GM19043 (cell line): ENCODE results near the gene LMO1.

ENCODE experiments used
- ATAC-seq: cut with Tn5 transposase; IDR thresholded peaks from one replicate; pipeline ENCODE4 v1.9.1; 2021; ENCODE audit warnings: low read depth; ENCODE audit not compliant: unreplicated experiment

LMO1 gene

GRCh38 chr11:8266246-8267241 lies 2.9 kb upstream of the LMO1 start:
- ATAC-seq, result no peak

DNA sequence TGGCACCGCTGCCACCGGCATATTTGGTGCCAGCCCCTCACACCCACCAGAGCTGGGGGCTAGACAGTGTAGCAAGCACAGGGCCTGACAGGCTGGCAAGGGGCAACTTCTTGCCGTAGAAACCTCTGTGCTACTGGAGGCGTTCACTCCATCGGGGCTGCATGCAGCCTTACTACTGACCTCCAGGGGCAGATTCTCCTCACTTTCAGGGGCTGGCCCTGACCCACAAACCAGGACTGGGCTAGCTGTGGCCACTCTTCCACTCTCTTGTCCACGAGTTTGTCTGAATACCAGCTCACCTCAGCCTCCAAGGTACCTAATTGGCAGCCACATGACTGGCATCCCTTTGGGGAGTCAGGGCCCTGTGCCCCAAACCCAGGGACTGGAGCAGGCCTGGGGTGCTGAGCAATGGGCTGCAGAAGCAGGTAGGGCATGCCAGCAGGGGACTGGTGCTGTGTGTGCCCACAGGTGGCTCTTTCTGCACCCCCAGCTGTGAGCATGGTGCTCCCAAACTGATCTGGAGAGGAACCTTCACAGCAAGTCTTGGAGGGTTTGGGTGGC lies 2.1 kb upstream of the LMO1 start:
- ATAC-seq, result no peak

GRCh38 chr11:8263109-8263768 lies 439 bp downstream of the LMO1 start:
- ATAC-seq, result no peak

DNA sequence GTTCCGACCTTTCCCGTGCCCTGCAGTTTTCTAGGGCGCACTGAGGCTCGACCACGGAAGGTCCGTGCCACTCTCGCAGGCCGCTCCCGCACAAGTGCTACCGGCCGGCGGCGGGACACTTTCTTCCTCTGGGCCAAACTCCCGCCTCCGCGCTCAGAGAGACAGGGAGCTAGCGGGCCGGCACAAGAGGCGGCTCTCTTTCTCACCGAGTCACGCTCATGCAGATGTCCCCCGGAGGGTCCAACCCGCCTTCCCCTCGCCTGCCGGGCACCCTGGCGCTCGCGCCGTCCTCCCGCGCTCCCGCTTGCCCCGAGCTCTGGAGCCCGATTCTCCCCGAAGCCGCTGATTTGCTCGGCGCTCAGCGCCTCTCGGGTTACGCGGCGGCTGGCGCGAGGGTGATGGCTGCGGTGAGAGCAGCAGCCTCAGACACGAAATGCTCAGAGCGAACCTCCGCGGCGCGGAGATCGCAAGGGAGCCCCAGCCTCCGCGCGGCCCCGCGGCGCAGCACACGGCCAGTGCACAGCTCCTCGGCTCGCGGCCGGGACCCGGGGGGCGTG lies 1.0 kb downstream of the LMO1 start:
- ATAC-seq, result no peak

DNA sequence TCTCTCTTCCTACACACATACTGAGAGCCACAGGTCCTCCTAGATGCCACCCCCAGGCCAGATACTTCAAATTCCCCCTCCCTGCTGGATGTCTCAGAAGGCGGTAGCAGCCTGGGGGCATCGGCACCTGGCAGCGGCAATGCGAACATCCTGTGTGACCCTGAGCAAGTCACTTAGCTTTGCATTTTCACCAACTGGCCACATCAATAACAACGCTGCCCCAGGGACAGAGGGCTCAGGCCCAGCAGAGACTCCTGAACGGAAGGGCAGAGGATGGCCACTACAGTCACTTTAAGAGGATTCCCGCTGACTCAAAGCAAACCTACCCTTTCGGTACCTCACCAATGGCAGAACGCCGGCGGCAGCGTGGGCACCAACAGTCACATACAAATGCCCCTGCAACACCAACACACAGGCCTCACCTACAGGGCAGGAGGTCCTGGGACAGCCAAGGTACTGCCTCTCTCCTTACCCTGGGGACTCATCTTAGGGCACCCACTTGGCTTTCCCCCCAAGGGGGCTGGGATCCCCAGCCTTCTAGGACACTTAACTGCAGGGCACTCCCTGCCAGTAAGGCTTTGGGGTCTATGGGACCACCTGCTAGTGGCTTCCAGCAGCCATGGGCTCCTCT lies 1.6 kb downstream of the LMO1 start:
- no peak for ATAC-seq

DNA sequence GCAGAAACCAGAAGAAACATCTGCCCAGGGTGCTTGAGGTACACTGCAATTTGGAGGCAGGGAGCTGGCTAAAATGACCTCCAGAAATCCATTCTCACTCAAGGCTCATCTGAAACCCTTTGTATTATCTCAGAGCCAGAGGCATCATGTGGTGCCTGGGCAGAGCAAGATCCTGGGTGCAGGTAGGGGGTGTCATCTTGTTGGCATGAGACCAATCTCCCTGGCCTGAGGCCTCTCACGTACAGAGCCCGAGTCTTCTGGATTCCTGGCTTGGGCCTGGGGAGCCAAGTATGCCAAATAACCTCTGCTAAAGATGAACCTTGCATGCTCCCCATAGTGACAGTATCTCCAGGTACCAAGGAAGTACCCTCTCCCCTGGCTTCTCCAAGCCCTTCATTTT lies 2.4 kb downstream of the LMO1 start:
- no peak for ATAC-seq

DNA sequence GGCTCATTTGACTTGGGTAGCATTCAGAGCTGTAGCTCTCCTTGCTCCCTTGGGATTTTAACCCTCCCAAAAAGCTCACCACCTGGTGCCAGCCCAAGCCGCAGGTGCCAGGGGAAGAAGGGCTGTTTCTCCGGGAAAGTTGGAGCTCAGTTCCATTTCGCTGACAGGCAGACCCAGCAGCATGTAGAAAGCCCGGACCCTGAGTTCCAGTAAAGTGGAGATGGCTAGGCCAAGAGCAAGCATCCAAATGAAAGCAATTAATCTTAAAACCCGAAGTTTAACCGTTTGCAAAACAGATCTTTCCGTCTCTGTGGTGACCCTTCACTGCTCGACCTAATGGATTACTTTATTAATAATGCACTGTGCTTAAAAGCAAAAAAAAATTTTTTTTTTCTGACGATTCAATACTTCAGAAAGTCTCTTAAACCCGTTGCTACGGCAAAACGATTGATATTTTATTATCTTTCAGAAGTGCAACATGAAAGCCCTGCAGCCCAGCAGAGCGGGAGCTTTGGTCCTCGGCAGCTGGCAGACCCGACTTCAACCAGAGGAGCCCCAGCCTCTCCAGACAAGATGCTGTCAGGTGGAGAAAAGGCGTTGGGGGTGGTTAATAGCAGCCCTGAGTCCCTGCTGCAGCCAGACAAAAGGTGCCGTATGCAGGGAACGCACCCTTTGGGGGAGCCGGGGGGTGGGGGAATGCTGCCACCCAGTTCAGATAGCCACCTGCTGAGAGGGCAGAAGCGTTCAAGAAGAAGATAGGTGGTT lies 3.3 kb downstream of the LMO1 start:
- ATAC-seq, result no peak

DNA sequence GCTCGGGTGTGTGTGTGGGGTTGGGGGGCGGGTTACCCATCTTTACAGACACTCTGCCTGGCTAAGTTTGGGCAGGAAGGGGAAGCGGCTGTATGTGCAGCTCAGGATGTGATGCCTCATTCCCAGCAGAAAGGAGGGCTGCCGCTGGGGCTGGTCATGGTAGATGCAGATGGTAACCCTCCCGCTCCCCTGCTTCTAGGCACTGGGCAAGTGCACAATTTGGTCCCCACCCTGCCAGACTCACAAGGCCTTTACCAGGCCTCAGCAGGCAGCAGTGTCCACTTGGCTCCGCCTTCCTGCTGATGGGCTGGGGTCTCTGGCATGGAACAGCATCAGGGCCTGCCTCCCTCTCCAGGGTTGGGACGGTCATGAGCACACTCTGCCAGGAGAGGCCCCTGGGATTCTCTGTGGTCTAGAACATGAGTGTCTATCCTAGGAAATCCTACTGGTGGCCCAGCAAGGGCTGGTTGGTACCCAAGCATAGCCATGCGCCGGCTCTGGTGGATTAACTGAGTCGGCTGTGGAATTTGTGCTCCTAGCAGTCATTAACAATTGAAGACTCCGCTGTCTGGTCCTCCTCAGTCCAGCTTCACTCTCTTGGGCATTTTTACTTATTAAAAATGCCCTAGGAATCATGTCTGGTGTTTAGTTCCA lies 4.2 kb downstream of the LMO1 start:
- no peak for ATAC-seq

DNA sequence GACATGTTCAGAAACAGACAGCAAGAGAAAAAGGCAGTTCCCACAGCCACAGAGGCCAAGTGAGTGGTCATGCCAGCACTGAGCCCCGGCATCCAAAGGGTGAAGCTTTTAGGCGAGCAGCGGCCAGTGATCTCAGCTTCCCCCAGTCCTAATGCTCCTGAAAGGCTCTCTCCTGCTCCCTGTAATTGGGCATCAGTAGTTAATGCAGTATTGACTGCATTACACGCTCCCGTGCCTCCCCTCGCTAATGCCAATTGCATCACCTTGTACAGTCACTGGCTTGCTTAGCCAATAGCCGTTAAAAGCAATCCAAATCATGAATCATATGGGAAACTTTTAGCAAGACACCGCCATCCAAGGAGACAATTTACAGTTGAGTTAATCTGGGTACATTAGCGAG lies 4.9 kb downstream of the LMO1 start:
- ATAC-seq, result no peak

GRCh38 chr11:8258289-8258688 lies 5.4 kb downstream of the LMO1 start:
- no peak for ATAC-seq

DNA sequence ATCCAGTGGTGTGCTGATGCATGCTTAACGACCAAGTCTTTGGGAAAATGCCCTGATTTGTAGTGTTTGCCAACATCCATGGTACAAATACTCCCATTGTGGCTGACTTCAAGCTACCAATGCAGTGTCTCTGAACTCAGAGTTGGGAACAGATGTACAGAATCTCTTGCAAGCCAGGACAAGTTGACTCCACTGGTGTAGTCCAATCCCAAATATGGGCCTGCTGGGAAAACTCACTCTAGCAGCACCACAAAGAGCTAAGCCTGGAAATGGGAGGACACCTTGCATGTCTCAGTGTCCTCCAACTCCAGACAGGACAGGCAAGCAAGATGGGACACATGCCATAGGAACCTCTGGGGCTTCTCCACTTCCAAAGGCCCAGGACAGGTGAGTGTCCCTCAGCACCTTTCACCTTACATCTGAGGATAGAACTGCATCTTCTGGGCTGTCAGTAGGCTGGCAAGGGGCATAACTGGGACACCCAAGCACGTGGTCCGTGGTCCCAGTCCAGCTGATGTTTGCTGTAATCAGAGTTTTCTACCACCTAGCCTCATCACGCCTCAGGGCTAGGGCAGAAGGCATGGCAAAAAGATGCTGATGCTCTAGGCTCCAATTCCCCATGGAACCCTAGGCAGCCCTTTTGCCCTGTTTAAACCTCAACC lies 6.5 kb downstream of the LMO1 start:
- ATAC-seq, result no peak

- no peak for ATAC-seq
Observed at GRCh38 chr11:8256271-8257002, 7.2 kb downstream of the LMO1 start.

DNA sequence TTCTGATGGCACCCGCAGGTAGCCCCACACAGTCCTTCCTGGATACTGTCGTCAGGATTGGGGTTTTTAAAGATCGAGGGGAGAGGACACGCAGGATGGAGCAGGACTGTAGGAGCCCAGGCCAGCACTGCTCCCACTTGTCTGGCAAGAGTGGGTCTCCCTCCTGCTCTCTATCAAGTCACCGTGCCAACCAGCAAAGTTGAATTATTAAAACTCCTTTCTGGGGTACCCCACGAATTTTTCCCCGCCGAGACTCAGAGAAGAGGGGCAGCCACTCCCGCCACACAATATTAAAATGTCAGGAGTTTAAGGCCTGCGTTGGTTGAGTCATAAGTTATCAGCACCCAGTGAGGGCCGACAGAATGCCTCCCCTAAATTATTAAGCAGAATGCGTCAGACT lies 10.1 kb downstream of the LMO1 start:
- ATAC-seq, result no peak

GRCh38 chr11:8252946-8253345 lies 10.7 kb downstream of the LMO1 start:
- no peak for ATAC-seq

- no peak for ATAC-seq
Observed at GRCh38 chr11:8252388-8252787, 11.3 kb downstream of the LMO1 start.

DNA sequence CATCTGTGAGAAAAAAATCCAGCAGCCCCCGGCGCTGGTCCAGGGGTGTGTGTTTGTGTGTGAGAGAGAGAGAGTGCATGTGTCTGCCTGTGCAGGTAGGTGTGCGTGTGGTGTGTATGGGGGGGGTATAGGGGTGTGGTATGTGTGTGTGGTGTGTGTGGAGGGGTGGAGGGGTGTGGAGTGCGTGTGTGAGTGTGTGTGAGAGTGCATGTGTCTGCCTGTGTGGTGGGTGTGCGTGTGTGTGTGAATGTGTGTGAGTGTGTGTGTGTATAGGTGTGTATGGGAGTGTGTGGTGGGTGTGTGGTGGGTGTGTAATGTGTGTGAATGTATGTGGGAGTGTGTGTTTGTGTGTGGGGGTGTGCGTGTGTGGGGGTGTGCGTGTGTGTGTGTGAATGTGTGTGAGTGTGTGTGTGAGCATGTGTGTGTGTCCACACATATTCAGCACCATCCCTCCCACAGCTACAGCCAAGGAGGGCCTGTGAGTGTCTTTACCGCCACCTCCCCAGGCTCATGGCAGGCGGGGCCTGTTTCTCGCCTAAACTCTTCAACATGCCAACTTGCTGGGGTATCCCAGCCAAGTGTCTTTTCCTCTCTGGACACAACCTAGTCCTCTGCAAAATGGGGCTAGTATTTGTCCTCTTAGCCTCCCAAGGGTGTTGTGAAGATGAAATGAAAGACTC lies 11.9 kb downstream of the LMO1 start:
- ATAC-seq, result no peak

- no peak for ATAC-seq
Observed at GRCh38 chr11:8250981-8251615, 12.6 kb downstream of the LMO1 start.
